ENCODE data around the gene ZKSCAN4.

Gene ZKSCAN4

DNA sequence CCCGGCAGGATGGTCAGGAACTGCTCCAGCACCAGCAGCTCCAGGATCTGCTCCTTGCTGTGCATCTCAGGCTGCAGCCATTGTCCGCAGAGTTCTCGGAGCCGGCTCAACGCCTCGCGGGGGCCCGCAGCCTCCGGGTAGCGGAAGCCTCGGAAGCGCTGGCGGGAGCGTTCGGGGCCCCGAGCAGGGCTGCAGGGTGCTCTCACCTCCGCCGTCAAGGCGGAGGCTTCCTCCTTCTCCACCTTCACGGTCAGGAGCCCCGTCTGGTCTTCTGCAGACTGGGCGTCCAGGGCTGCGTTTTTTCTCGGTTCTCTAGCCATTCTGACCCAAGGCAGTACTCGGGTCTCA is 434 bp downstream of the ZKSCAN4 start:
- TF ChIP-seq, protein P1, sequence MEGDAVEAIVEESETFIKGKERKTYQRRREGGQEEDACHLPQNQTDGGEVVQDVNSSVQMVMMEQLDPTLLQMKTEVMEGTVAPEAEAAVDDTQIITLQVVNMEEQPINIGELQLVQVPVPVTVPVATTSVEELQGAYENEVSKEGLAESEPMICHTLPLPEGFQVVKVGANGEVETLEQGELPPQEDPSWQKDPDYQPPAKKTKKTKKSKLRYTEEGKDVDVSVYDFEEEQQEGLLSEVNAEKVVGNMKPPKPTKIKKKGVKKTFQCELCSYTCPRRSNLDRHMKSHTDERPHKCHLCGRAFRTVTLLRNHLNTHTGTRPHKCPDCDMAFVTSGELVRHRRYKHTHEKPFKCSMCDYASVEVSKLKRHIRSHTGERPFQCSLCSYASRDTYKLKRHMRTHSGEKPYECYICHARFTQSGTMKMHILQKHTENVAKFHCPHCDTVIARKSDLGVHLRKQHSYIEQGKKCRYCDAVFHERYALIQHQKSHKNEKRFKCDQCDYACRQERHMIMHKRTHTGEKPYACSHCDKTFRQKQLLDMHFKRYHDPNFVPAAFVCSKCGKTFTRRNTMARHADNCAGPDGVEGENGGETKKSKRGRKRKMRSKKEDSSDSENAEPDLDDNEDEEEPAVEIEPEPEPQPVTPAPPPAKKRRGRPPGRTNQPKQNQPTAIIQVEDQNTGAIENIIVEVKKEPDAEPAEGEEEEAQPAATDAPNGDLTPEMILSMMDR (conservative IDR thresholded peaks at IDR 0.05; ENCODE audit: low read depth), result no peak
- CTCF ChIA-PET, result no interaction called here
- no peak for DNase-seq (ENCODE audit: low spot score)
- POLR2A ChIA-PET (ENCODE audit: low non-redundant PET), result interaction anchor here (1.1 kb wide), 1 partner anchor 15 kb away, joined by 4 read pairs; the partner anchor contains the start of gene ZSCAN26
- peak overlapping the region; percentile 63 for H3K27ac ChIP-seq

DNA sequence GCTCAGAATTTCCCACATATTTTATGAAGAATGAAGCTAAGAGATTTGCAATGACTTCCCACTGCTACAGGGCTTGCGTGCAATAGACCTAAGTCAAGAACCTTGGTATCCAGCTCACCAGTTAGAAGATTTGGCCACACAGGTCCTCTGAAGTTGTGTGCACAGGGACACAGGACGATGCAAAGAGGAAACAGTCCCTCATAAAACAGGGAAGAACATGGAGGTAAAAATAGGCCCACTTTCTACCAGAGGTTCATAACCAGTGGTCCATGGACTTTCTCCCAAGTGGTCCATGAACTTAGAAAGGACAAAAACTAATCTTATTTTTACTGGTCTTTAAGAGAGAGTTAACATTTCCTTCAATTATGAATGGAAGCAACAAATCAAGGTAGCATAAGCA is 1.3 kb downstream of the ZKSCAN4 start:
- no peak overlapping the region for H3K27ac ChIP-seq
- POLR2A ChIA-PET (ENCODE audit: low non-redundant PET), result no interaction called here
- DNase-seq (ENCODE audit: low spot score), result no peak
- TF ChIP-seq, protein P1 (conservative IDR thresholded peaks at IDR 0.05; ENCODE audit: low read depth), result no peak
- CTCF ChIA-PET, result interaction anchor here (0.6 kb wide), 2 partner anchors 9 to 1763 kb away, joined by 3 to 4 read pairs; no protein-coding TSS in a partner anchor

DNA sequence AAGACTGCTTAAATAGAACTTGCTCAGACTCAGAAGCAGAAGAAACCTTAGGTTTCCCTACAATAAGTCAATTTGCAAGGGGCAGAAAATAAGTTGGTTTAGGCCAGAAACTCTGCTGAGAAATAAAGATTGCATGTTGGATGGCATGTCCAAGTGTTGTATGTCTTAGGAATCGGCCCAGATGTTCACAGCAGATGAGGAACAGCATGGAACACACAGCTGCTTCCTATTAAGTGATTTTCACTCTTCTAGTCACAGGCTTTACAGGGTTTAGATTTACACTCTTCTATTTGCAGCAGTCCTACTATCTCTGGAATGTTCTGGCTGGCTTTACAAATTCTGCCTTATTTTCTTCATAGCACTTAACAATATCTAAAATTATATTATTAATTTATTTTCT is 3.2 kb downstream of the ZKSCAN4 start:
- DNase-seq (ENCODE audit: low spot score), result no peak
- CTCF ChIA-PET, result interaction anchor here (0.7 kb wide), 1 partner anchor 15 kb away, joined by 3 read pairs; no protein-coding TSS in a partner anchor
- POLR2A ChIA-PET (ENCODE audit: low non-redundant PET), result no interaction called here
- TF ChIP-seq, protein P1 (conservative IDR thresholded peaks at IDR 0.05; ENCODE audit: low read depth), result no peak
- H3K27ac ChIP-seq, result no peak overlapping the region

DNA sequence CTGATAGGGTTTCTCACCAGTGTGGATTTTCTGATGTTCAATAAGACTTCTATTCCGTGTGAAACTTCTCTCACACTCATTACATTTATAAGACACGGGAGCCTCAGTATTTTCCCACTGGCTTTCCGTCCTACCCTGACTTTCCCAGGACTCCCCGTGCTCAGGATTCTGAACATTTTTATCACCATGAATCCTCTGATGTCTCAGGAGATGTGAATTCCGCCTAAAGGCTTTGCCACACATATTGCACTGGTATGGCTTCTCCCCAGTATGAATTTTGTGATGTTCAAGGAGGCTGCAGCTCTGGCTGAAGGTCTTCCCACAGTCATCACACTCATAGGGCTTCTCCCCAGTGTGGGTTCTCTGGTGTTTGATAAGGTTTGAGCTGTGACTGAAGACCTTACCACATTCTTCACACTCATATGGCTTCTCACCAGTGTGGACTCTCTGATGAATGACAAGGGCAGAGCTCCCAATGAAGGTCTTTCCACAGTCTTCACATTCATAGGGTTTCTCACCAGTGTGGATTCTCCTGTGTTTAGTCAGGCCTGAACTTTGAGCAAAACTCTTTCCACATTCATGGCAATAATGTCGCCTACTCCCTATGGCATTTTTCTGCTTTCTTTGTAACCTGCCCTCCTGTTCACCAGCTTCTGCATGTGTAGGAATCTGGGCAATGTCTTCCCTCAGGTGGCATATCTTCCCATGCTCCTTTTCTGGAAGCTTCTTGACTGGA is 6.7 kb downstream of the ZKSCAN4 start:
- H3K27ac ChIP-seq, result no peak overlapping the region
- DNase-seq (ENCODE audit: low spot score), result no peak
- POLR2A ChIA-PET (ENCODE audit: low non-redundant PET), result no interaction called here
- TF ChIP-seq, protein P1 (conservative IDR thresholded peaks at IDR 0.05; ENCODE audit: low read depth), result no peak
- CTCF ChIA-PET, result interaction anchor here (0.6 kb wide), 1 partner anchor 34 kb away, joined by 3 read pairs; no protein-coding TSS in a partner anchor

DNA sequence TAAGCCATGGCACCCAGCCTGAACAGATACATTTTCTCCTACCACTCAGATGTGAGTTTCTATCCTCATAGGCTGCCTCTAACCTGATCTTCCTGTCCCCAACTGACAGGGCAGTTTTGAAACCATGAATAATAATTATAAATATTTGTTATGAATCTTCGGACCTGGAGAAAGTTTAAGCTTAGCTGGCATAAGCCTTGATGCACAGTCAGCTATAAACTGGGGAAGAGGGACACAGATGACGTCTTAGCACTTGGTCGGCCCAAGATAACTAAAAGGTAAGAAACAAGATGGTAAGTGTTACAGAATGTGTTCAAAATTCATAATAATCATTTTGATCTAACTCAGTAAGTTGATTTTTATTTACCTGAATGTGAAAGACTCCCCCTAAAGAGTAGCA is 8.1 kb downstream of the ZKSCAN4 start:
- TF ChIP-seq, protein P1 (conservative IDR thresholded peaks at IDR 0.05; ENCODE audit: low read depth), result no peak
- no peak for DNase-seq (ENCODE audit: low spot score)
- POLR2A ChIA-PET (ENCODE audit: low non-redundant PET), result no interaction called here
- H3K27ac ChIP-seq, result no peak overlapping the region
- CTCF ChIA-PET, result no interaction called here

DNA sequence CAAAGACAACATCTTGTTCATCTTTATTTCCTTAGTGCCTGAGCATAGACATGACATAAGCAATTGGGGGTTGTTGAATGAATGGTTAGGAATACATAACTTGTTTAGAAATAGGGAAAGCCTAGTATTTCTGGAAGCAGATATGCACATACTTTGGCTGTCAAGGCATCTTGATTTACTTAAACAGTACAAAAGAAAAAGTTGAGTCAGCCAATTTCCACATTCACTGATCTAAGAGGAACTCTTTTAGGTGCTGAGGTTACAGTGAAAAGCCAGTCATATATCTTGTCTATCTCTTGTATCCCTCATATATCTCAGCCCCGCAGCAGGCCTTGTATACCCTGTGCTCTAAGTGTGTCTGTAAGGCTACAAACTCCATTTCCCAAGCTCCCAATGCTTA is 11.6 kb downstream of the ZKSCAN4 start:
- CTCF ChIA-PET, result interaction anchor here (0.8 kb wide), 1 partner anchor 909 kb away, joined by 3 read pairs; no protein-coding TSS in a partner anchor
- TF ChIP-seq, protein P1 (conservative IDR thresholded peaks at IDR 0.05; ENCODE audit: low read depth), result no peak
- no peak overlapping the region for H3K27ac ChIP-seq
- POLR2A ChIA-PET (ENCODE audit: low non-redundant PET), result no interaction called here
- no peak for DNase-seq (ENCODE audit: low spot score)
